B cell (primary cell): ENCODE data around the gene ERCC4.

Experiments
- EZH2 ChIP-seq: IDR thresholded peaks from 2 replicates; pipeline ENCODE4 v1.6.1; 2012; ENCODE audit warnings: borderline replicate concordance, low read depth, mild to moderate bottlenecking, moderate library complexity, low read length; ENCODE audit not compliant: insufficient read depth, poor library complexity, severe bottlenecking
- TF ChIP-seq, protein P1 (sequence below): fragments of 200-600 bp; IDR thresholded peaks from one replicate; pipeline ENCODE4 v1.8.0; 2022; ENCODE audit warnings: antibody characterized with exemption, mild to moderate bottlenecking

GRCh38 chr16:13931845-13932244, 11.9 kb downstream of the ERCC4 start:
- TF ChIP-seq, protein P1, sequence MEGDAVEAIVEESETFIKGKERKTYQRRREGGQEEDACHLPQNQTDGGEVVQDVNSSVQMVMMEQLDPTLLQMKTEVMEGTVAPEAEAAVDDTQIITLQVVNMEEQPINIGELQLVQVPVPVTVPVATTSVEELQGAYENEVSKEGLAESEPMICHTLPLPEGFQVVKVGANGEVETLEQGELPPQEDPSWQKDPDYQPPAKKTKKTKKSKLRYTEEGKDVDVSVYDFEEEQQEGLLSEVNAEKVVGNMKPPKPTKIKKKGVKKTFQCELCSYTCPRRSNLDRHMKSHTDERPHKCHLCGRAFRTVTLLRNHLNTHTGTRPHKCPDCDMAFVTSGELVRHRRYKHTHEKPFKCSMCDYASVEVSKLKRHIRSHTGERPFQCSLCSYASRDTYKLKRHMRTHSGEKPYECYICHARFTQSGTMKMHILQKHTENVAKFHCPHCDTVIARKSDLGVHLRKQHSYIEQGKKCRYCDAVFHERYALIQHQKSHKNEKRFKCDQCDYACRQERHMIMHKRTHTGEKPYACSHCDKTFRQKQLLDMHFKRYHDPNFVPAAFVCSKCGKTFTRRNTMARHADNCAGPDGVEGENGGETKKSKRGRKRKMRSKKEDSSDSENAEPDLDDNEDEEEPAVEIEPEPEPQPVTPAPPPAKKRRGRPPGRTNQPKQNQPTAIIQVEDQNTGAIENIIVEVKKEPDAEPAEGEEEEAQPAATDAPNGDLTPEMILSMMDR = no peak
- TF ChIP-seq EZH2 = no peak
